Measurements from ENCODE around the gene CCNA1.

- no peak for TF ChIP-seq SP2 (tag by site-specific recombination; IDR thresholded peaks at IDR 0.05)
- TF ChIP-seq MZF1 (tag by site-specific recombination; IDR thresholded peaks at IDR 0.05; ENCODE audit: borderline replicate concordance), result no peak
- no peak for TF ChIP-seq KLF7 (tag by site-specific recombination; IDR thresholded peaks at IDR 0.05; ENCODE audit: borderline replicate concordance)
- no peak for TF ChIP-seq ZNF350 (tag by site-specific recombination; IDR thresholded peaks at IDR 0.05)
- TF ChIP-seq ZNF239 (tag by site-specific recombination; IDR thresholded peaks at IDR 0.05), result no peak
- TF ChIP-seq MEIS1 (CRISPR knock-in tag; IDR thresholded peaks at IDR 0.05; ENCODE audit: borderline replicate concordance), result no peak
- TF ChIP-seq FEZF1 (tag by site-specific recombination; IDR thresholded peaks at IDR 0.05), result no peak
- TF ChIP-seq CTCF (tag by site-specific recombination; IDR thresholded peaks at IDR 0.05), result no peak
- no peak for TF ChIP-seq ZNF707 (tag by site-specific recombination; IDR thresholded peaks at IDR 0.05)
- no peak for TF ChIP-seq YY2 (tag by site-specific recombination; IDR thresholded peaks at IDR 0.05)
- TF ChIP-seq ZNF623 (tag by site-specific recombination; IDR thresholded peaks at IDR 0.05), result no peak
- TF ChIP-seq ZNF785 (tag by site-specific recombination; IDR thresholded peaks at IDR 0.05), result no peak
Measured at GRCh38 chr13:36490055-36490454, 57.8 kb downstream of the CCNA1 start.
